Measurements from ENCODE around the gene MYLK.

The MYLK gene

GRCh38 chr3:123590685-123591450 is 293.3 kb downstream of the MYLK start:
- DNase-seq (ENCODE audit: low read depth) = no peak

GRCh38 chr3:123587401-123587800 is 296.7 kb downstream of the MYLK start:
- no peak for DNase-seq (ENCODE audit: low read depth)

GRCh38 chr3:123586968-123587367 is 297.2 kb downstream of the MYLK start:
- no peak for DNase-seq (ENCODE audit: low read depth)

GRCh38 chr3:123586131-123586530 is 298.0 kb downstream of the MYLK start:
- DNase-seq (ENCODE audit: low read depth) = peak; percentile 13

GRCh38 chr3:123584988-123585937 is 298.9 kb downstream of the MYLK start, which contains the start of gene HACD2:
HACD2 (minus strand) TSS chr3:123585053; CDS start chr3:123585027, 26 bp downstream.
- peak; percentile 92 for DNase-seq (ENCODE audit: low read depth)

- peak; percentile 19 for DNase-seq (ENCODE audit: low read depth)
Observed at GRCh38 chr3:123584284-123584987, 299.7 kb downstream of the MYLK start.

GRCh38 chr3:123583561-123583960 is 300.6 kb downstream of the MYLK start:
- DNase-seq (ENCODE audit: low read depth) = no peak

- DNase-seq (ENCODE audit: low read depth) = no peak
Observed at GRCh38 chr3:123582315-123582714, 301.8 kb downstream of the MYLK start.

- no peak for DNase-seq (ENCODE audit: low read depth)
Observed at GRCh38 chr3:123576122-123576521, 308.0 kb downstream of the MYLK start.

- DNase-seq (ENCODE audit: low read depth) = no peak
Observed at GRCh38 chr3:123571973-123572365, 312.2 kb downstream of the MYLK start.

GRCh38 chr3:123571264-123571972 is 312.7 kb downstream of the MYLK start:
- DNase-seq (ENCODE audit: low read depth) = no peak

- DNase-seq (ENCODE audit: low read depth) = no peak
Observed at GRCh38 chr3:123568875-123569274, 315.3 kb downstream of the MYLK start.

- no peak for DNase-seq (ENCODE audit: low read depth)
Observed at GRCh38 chr3:123568034-123568433, 316.1 kb downstream of the MYLK start.

- no peak for DNase-seq (ENCODE audit: low read depth)
Observed at GRCh38 chr3:123564056-123564455, 320.1 kb downstream of the MYLK start.

- no peak for DNase-seq (ENCODE audit: low read depth)
Observed at GRCh38 chr3:123562547-123562946, 321.6 kb downstream of the MYLK start.

- DNase-seq (ENCODE audit: low read depth) = no peak
Observed at GRCh38 chr3:123561188-123561587, 322.9 kb downstream of the MYLK start.
